ENCODE data around the gene NPEPL1. TPM values are rescaled to one million over a fixed set of nuclear protein-coding genes. Genes with fewer than 3 reads are reported as not detected.

Gene NPEPL1
- total RNA-seq, 1 experiment from 2014 or later, result 41.9 TPM

GRCh38 chr20:58702859-58703648 is 10.5 kb downstream of the NPEPL1 start:
- Mint-ChIP-seq H3K27me3 (ENCODE audit: insufficient read depth, unreplicated experiment) (no peaks in the 10 kb centered on the region), H3K4me1 (ENCODE audit: low read depth, unreplicated experiment) (no peaks in the 10 kb centered on the region), H3K9me3 (ENCODE audit: unreplicated experiment) (no peaks in the 10 kb centered on the region), H3K27ac (ENCODE audit: unreplicated experiment) (no peak overlapping the region), H3K36me3 (ENCODE audit: insufficient read depth, unreplicated experiment) (peaks cover 10% of the 10 kb centered on the region), H3K4me3 (ENCODE audit: unreplicated experiment) (no peak overlapping the region)
- Histone ChIP-seq H3K36me3 (ENCODE audit: control insufficient read depth, insufficient read depth, low read length) (no peaks in the 10 kb centered on the region), H3K9me3 (no peaks in the 10 kb centered on the region), H3K4me1 (no peaks in the 10 kb centered on the region), H3K27me3 (replicated peaks; ENCODE audit: control insufficient read depth, insufficient read depth, low read length) (no peaks in the 10 kb centered on the region), H3K4me3 (ENCODE audit: low read depth, low read length) (no peak overlapping the region)
- intact Hi-C loops (cut with micrococcal nuclease; ENCODE audit: unreplicated experiment), result no loop called here
- peak; percentile 22 to 51 for TF ChIP-seq CTCF (IDR thresholded peaks at IDR 0.05; ENCODE audit: insufficient read depth in 1 of 2, low read depth in 1 of 2, low read length in 1 of 2, severe bottlenecking in 1 of 2, unreplicated experiment in 1 of 2)
- no TSS peak for BruUV-seq (replicated peaks)
- no peak for DNase-seq
- ChIA-PET CTCF (interaction anchor here (0.6 kb wide), 2 partner anchors 82 to 519 kb away, joined by 3 read pairs; no protein-coding TSS in a partner anchor), POLR2A (no interaction called here)

GRCh38 chr20:58703765-58704371 is 11.3 kb downstream of the NPEPL1 start:
- no peak for DNase-seq
- Histone ChIP-seq H3K27me3 (replicated peaks; ENCODE audit: control insufficient read depth, insufficient read depth, low read length) (no peaks in the 10 kb centered on the region), H3K4me3 (ENCODE audit: low read depth, low read length) (no peak overlapping the region), H3K36me3 (ENCODE audit: control insufficient read depth, insufficient read depth, low read length) (no peaks in the 10 kb centered on the region), H3K9me3 (no peaks in the 10 kb centered on the region), H3K4me1 (no peaks in the 10 kb centered on the region)
- intact Hi-C loops (cut with micrococcal nuclease; ENCODE audit: unreplicated experiment), result no loop called here
- POLR2A ChIA-PET, result no interaction called here
- TF ChIP-seq CTCF (IDR thresholded peaks at IDR 0.05; ENCODE audit: insufficient read depth in 1 of 2, low read depth in 1 of 2, low read length in 1 of 2, severe bottlenecking in 1 of 2, unreplicated experiment in 1 of 2), result no peak
- H3K9me3 Mint-ChIP-seq (ENCODE audit: unreplicated experiment), result no peaks in the 10 kb centered on the region
- BruUV-seq (replicated peaks), result no TSS peak
- H3K4me1 Mint-ChIP-seq (ENCODE audit: low read depth, unreplicated experiment), result no peaks in the 10 kb centered on the region
- CTCF ChIA-PET, result interaction anchor here (0.6 kb wide), 2 partner anchors 81 to 519 kb away, joined by 3 read pairs; no protein-coding TSS in a partner anchor
- H3K27ac Mint-ChIP-seq (ENCODE audit: unreplicated experiment), result no peak overlapping the region
- no peaks in the 10 kb centered on the region for H3K27me3 Mint-ChIP-seq (ENCODE audit: insufficient read depth, unreplicated experiment)
- H3K36me3 Mint-ChIP-seq (ENCODE audit: insufficient read depth, unreplicated experiment), result peaks cover 10% of the 10 kb centered on the region
- H3K4me3 Mint-ChIP-seq (ENCODE audit: unreplicated experiment), result no peak overlapping the region

DNA sequence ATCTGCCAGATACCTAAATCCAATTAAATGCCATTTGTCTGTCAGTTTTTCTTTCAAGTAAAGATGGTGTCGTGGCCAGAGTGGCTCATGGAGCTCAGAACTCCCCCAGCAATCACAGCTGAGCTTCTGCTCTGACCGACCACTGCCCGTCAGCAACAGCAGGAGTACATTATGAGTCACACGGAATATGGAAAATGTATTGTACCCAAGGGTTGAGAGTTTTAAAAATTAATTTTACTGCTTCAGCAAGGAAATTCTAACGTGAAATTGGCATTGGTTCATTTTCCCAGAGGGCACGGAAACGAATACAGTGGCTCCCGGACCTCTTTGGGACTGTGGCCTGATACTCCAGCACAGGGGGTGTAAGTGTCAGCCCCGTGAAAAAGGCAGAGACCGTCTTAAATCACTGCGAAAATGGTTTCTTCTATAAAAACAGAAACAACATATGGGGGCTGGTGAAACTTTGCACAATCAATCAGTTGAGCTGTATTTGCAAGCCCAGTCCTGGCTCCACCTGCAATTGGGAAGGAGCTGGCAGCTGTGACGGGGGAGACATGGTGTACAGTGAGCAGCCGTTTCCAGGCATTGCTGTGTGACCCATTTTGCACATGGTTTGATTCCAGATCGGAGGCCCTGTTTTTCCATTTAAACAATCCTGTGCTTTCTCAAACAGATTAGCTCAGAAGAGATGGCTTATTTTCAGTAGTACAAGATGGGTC is 12.8 kb downstream of the NPEPL1 start:
- no peak for DNase-seq
- no peaks in the 10 kb centered on the region for H3K9me3 ChIP-seq
- CTCF ChIA-PET, result interaction anchor here (0.5 kb wide), 1 partner anchor 53 kb away, joined by 4 read pairs; no protein-coding TSS in a partner anchor
- no peak for TF ChIP-seq CTCF (IDR thresholded peaks at IDR 0.05; ENCODE audit: insufficient read depth in 1 of 2, low read depth in 1 of 2, low read length in 1 of 2, severe bottlenecking in 1 of 2, unreplicated experiment in 1 of 2)
- POLR2A ChIA-PET, result no interaction called here
- H3K4me3 ChIP-seq (ENCODE audit: low read depth, low read length), result no peak overlapping the region
- Mint-ChIP-seq H3K27ac (ENCODE audit: unreplicated experiment) (no peak overlapping the region), H3K36me3 (ENCODE audit: insufficient read depth, unreplicated experiment) (peaks cover 10% of the 10 kb centered on the region), H3K27me3 (ENCODE audit: insufficient read depth, unreplicated experiment) (no peaks in the 10 kb centered on the region), H3K4me3 (ENCODE audit: unreplicated experiment) (no peak overlapping the region), H3K9me3 (ENCODE audit: unreplicated experiment) (no peaks in the 10 kb centered on the region), H3K4me1 (ENCODE audit: low read depth, unreplicated experiment) (no peaks in the 10 kb centered on the region)
- BruUV-seq (replicated peaks), result no TSS peak
- H3K36me3 ChIP-seq (ENCODE audit: control insufficient read depth, insufficient read depth, low read length), result no peaks in the 10 kb centered on the region
- H3K4me1 ChIP-seq, result no peaks in the 10 kb centered on the region
- no peaks in the 10 kb centered on the region for H3K27me3 ChIP-seq (replicated peaks; ENCODE audit: control insufficient read depth, insufficient read depth, low read length)
- intact Hi-C loops (cut with micrococcal nuclease; ENCODE audit: unreplicated experiment), result no loop called here

Data from Caco-2 (cell line).